ENCODE results near the gene KRABD2.

GRCh38 chr17:8359769-8360168 lies 16.7 kb downstream of the KRABD2 start:
- TF ChIP-seq POLR2A (IDR thresholded peaks at IDR 0.05; ENCODE audit: low read depth, low read length) (no peak), POLR2AphosphoS5 (IDR thresholded peaks at IDR 0.05; ENCODE audit: low read depth, low read length) (no peak), SPI1 (IDR thresholded peaks at IDR 0.05; ENCODE audit: low read depth, low read length) (no peak), PAX5 (IDR thresholded peaks at IDR 0.05; ENCODE audit: insufficient read depth, low read length, severe bottlenecking) (no peak), TAF1 (IDR thresholded peaks at IDR 0.05; ENCODE audit: low read depth, low read length) (no peak), POU2F2 (IDR thresholded peaks at IDR 0.05; ENCODE audit: low read depth, low read length) (no peak)

Data from GM12891 (cell line).